Kidney (tissue), 14 donors: ENCODE results near the gene OSTM1. TPM values are rescaled to one million over a fixed set of nuclear protein-coding genes. Genes with fewer than 3 reads are reported as not detected.

Experiments used
- DNase-seq, 5 donors: peaks; one replicate each; pipeline ENCODE4 v3.0.0-alpha.2; 2013 to 2020
- FAIRE-seq: peaks from 2 replicates; lab custom pipeline; 2012; peaks lifted over from hg19 to GRCh38; lab: Jason Lieb, UNC
- H3K27ac ChIP-seq, 2 donors: one replicate each; pipeline ENCODE4 v1.7.0; 2013; ENCODE audit warnings: low read depth in 2 of 2, low read length in 2 of 2, inconsistent platforms in 1 of 2
- H3K27me3 ChIP-seq: one replicate; pipeline ENCODE4 v1.7.1; 2013; ENCODE audit warnings: low read length, inconsistent platforms; ENCODE audit not compliant: control insufficient read depth, insufficient read depth
- H3K36me3 ChIP-seq, 3 donors: one replicate each; pipeline versions ENCODE4 v1.7.0 to v1.7.1; 2013; ENCODE audit warnings: low read length in 3 of 3, control low read depth in 1 of 3, inconsistent platforms in 1 of 3; ENCODE audit not compliant: insufficient read depth in 3 of 3, control insufficient read depth in 2 of 3
- H3K4me1 ChIP-seq, 3 donors: one replicate each; pipeline versions ENCODE4 v1.7.0 to v1.7.1; 2013; ENCODE audit warnings: low read length in 3 of 3, inconsistent platforms in 1 of 3, low read depth in 1 of 3; ENCODE audit not compliant: control insufficient read depth in 2 of 3, insufficient read depth in 2 of 3
- H3K4me3 ChIP-seq, 3 donors: one replicate each; pipeline versions ENCODE4 v1.7.0 to v1.8.1; 2013; ENCODE audit warnings: low read length in 3 of 3, control low read depth in 1 of 3, inconsistent platforms in 1 of 3
- H3K9ac ChIP-seq, 3 donors: one replicate each; pipeline versions ENCODE4 v1.7.0 to v1.7.1; 2013; ENCODE audit warnings: low read length in 3 of 3, control low read depth in 1 of 3, inconsistent platforms in 1 of 3
- H3K9me3 ChIP-seq, 3 donors: one replicate each; pipeline versions ENCODE4 v1.7.0 to v1.7.1; 2013; ENCODE audit warnings: low read length in 3 of 3, control low read depth in 1 of 3, inconsistent platforms in 1 of 3; ENCODE audit not compliant: control insufficient read depth in 2 of 3, insufficient read depth in 1 of 3
- CTCF ChIP-seq: IDR thresholded peaks from 3 replicates; pipeline ENCODE4 v1.5.1; 2012; ENCODE audit warnings: mild to moderate bottlenecking, moderate library complexity, borderline replicate concordance; ENCODE audit not compliant: insufficient read depth; ENCODE audit errors: extremely low read depth
- intact Hi-C: fragments of 100-400 bp; cut with DNase I; formaldehyde crosslinking; loops from one replicate; pipeline ENCODE4 v1.11.1; 2022
- polyA plus RNA-seq: library from polyadenylated mRNA; stranded (reverse); fragments of 350-450 nt; fragmentation: Illumina TruSeq; extraction: RNeasy Lipid Tissue Mini Kit (QIAGEN cat#74804); gene quantifications from one replicate; pipeline ENCODE4 v1.2.3, GENCODE V29; 2014; ENCODE audit warnings: low read depth, low replicate concordance; ENCODE audit not compliant: insufficient read depth
- total RNA-seq: library from RNA; stranded (reverse); fragmentation: NEBNext Ultra II Directional; extraction: Animal tissue kit (Norgen Biotek cat#: 25700); gene quantifications from one replicate; pipeline ENCODE4 v1.2.1, GENCODE V29; 2021
- donor health status: control.
- donor health status: control.
- donor health status: control.
- donor health status: control.
- donor health status: control.
- donor health status: DM: yes; HTN: yes; CAD: no.
- donor health status: Normal renal cell carcinoma (clear cell type).

OSTM1 gene
- total and polyA plus RNA-seq, 2 donors from 2014 or later = 19.8 to 34.5 TPM

- FAIRE-seq (no peak), DNase-seq (peak in 2 of 5 donors; percentile 42 to 53)
- Histone ChIP-seq H3K9me3 (no peaks in the 10 kb centered on the region), H3K36me3 (no peaks in the 10 kb centered on the region), H3K9ac (no peak overlapping the region), H3K4me3 (peak overlapping the region in 2 of 3 donors; percentile 51 to 62), H3K27ac (no peak overlapping the region), H3K27me3 (peaks cover 88% of the 10 kb centered on the region), H3K4me1 (peaks cover 0 to 30% (median 11%) of the 10 kb centered on the region in 3 donors)
- no peak for TF ChIP-seq CTCF
- intact Hi-C loops = loop anchor here (10.0 kb wide), 2 partner anchors 376 to 406 kb away; no protein-coding TSS in a partner anchor
Measured at GRCh38 chr6:108118810-108119768, 44.5 kb upstream of the OSTM1 start.

- H3K27ac ChIP-seq = no peak overlapping the region
- intact Hi-C loops = loop anchor here (10.0 kb wide), 2 partner anchors 376 to 406 kb away; no protein-coding TSS in a partner anchor
- no peak for TF ChIP-seq CTCF
- H3K27me3 ChIP-seq = peaks cover 86% of the 10 kb centered on the region
- H3K9me3 ChIP-seq = no peaks in the 10 kb centered on the region
- FAIRE-seq = no peak
- no peaks in the 10 kb centered on the region for H3K36me3 ChIP-seq
- DNase-seq = no peak
- peak overlapping the region in 2 of 3 donors; percentile 53 to 67 for H3K4me3 ChIP-seq
- peaks cover 0 to 36% (median 16%) of the 10 kb centered on the region in 3 donors for H3K4me1 ChIP-seq
- no peak overlapping the region for H3K9ac ChIP-seq
Measured at GRCh38 chr6:108118359-108118724, 43.8 kb upstream of the OSTM1 start.

- DNase-seq (peak; percentile 33 to 74 (median 49)), FAIRE-seq (no peak)
- Histone ChIP-seq H3K27ac (no peak overlapping the region), H3K9ac (no peak overlapping the region), H3K4me1 (peaks cover 0 to 36% (median 16%) of the 10 kb centered on the region in 3 donors), H3K27me3 (peaks cover 80% of the 10 kb centered on the region), H3K36me3 (no peaks in the 10 kb centered on the region), H3K9me3 (no peaks in the 10 kb centered on the region), H3K4me3 (peak overlapping the region; percentile 26 to 67 (median 53))
- TF ChIP-seq CTCF = no peak
- intact Hi-C loops = loop anchor here (10.0 kb wide), 2 partner anchors 377 to 407 kb away; no protein-coding TSS in a partner anchor
Measured at GRCh38 chr6:108117427-108118358, 43.2 kb upstream of the OSTM1 start.
